Activated CD4-positive, alpha-beta memory T cell treated with anti-CD3 and anti-CD28 coated beads for 36 hours (primary cell): ENCODE data around the gene PIK3R4. TPM values are rescaled to one million over a fixed set of nuclear protein-coding genes. Genes with fewer than 3 reads are reported as not detected.

Experiments
- CTCF ChIA-PET: fragments of 350-600 bp; sonication (Branson Sonifier 250); formaldehyde crosslinking; loops from one replicate; lab custom pipeline; 2021; ENCODE audit warnings: antibody characterized with exemption, inconsistent platforms; lab: Charles Lee
- POLR2A ChIA-PET: fragments of 350-600 bp; sonication (Branson Sonifier 250); formaldehyde crosslinking; loops from one replicate; lab custom pipeline; 2021; ENCODE audit warnings: antibody characterized with exemption; lab: Charles Lee
- DNase-seq: peaks from one replicate; pipeline ENCODE4 v3.0.0-alpha.2; 2020
- H3K27ac Mint-ChIP-seq: one replicate; pipeline ENCODE4 v1.8.0; 2021; ENCODE audit warnings: mixed read lengths
- H3K27me3 Mint-ChIP-seq: one replicate; pipeline ENCODE4 v1.8.0; 2021; ENCODE audit warnings: mixed read lengths
- H3K36me3 Mint-ChIP-seq: one replicate; pipeline ENCODE4 v1.8.0; 2021; ENCODE audit warnings: mixed read lengths
- H3K4me1 Mint-ChIP-seq: one replicate; pipeline ENCODE4 v1.8.0; 2021; ENCODE audit warnings: low read depth, mixed read lengths
- H3K4me3 Mint-ChIP-seq: one replicate; pipeline ENCODE4 v1.8.0; 2021; ENCODE audit warnings: mild to moderate bottlenecking, mixed read lengths
- H3K9me3 Mint-ChIP-seq: one replicate; pipeline ENCODE4 v1.8.0; 2021; ENCODE audit warnings: mixed read lengths
- intact Hi-C: fragments of 100-400 bp; cut with micrococcal nuclease; formaldehyde crosslinking; loops from one replicate; pipeline ENCODE4 v1.15.1; 2023
- total RNA-seq, 2 experiments: library from RNA; stranded (reverse); gene quantifications; one replicate each; pipeline ENCODE4 v1.2.3, GENCODE V29; 2021

The PIK3R4 gene
- total RNA-seq, 2 experiments from 2014 or later, result 28.3 to 28.5 TPM

GRCh38 chr3:130682131-130682530, 64.5 kb downstream of the PIK3R4 start:
- ChIA-PET POLR2A (no interaction called here), CTCF (no interaction called here)
- H3K4me1 Mint-ChIP-seq, result no peaks in the 10 kb centered on the region
- no peak overlapping the region for H3K27ac Mint-ChIP-seq
- peaks cover 44% of the 10 kb centered on the region for H3K36me3 Mint-ChIP-seq
- intact Hi-C loops, result no loop called here
- no peaks in the 10 kb centered on the region for H3K9me3 Mint-ChIP-seq
- H3K27me3 Mint-ChIP-seq, result no peaks in the 10 kb centered on the region
- H3K4me3 Mint-ChIP-seq, result no peak overlapping the region
- no peak for DNase-seq

GRCh38 chr3:130679218-130679617, 67.4 kb downstream of the PIK3R4 start:
- Mint-ChIP-seq H3K36me3 (peaks cover 47% of the 10 kb centered on the region), H3K4me3 (no peak overlapping the region), H3K27ac (no peak overlapping the region), H3K27me3 (no peaks in the 10 kb centered on the region), H3K9me3 (no peaks in the 10 kb centered on the region), H3K4me1 (no peaks in the 10 kb centered on the region)
- CTCF ChIA-PET, result no interaction called here
- no peak for DNase-seq
- POLR2A ChIA-PET, result no interaction called here
- intact Hi-C loops, result no loop called here

GRCh38 chr3:130677343-130677742, 69.3 kb downstream of the PIK3R4 start:
- H3K4me3 Mint-ChIP-seq, result no peak overlapping the region
- no peaks in the 10 kb centered on the region for H3K9me3 Mint-ChIP-seq
- H3K27me3 Mint-ChIP-seq, result no peaks in the 10 kb centered on the region
- H3K36me3 Mint-ChIP-seq, result peaks cover 34% of the 10 kb centered on the region
- intact Hi-C loops, result no loop called here
- CTCF ChIA-PET, result no interaction called here
- no peaks in the 10 kb centered on the region for H3K4me1 Mint-ChIP-seq
- DNase-seq, result no peak
- H3K27ac Mint-ChIP-seq, result no peak overlapping the region
- POLR2A ChIA-PET, result no interaction called here

GRCh38 chr3:130671545-130672312, 74.9 kb downstream of the PIK3R4 start:
- Mint-ChIP-seq H3K27ac (no peak overlapping the region), H3K36me3 (peaks cover 23% of the 10 kb centered on the region), H3K9me3 (no peaks in the 10 kb centered on the region), H3K27me3 (no peaks in the 10 kb centered on the region), H3K4me3 (no peak overlapping the region), H3K4me1 (no peaks in the 10 kb centered on the region)
- intact Hi-C loops, result no loop called here
- POLR2A ChIA-PET, result interaction anchor here (1.5 kb wide), 1 partner anchor 10 kb away, joined by 3 read pairs; no protein-coding TSS in a partner anchor
- DNase-seq, result no peak
- CTCF ChIA-PET, result no interaction called here

- no peaks in the 10 kb centered on the region for H3K27me3 Mint-ChIP-seq
- H3K4me3 Mint-ChIP-seq, result no peak overlapping the region
- no peaks in the 10 kb centered on the region for H3K9me3 Mint-ChIP-seq
- CTCF ChIA-PET, result no interaction called here
- POLR2A ChIA-PET, result no interaction called here
- H3K27ac Mint-ChIP-seq, result no peak overlapping the region
- H3K36me3 Mint-ChIP-seq, result peaks cover 18% of the 10 kb centered on the region
- intact Hi-C loops, result no loop called here
- no peak for DNase-seq
- no peaks in the 10 kb centered on the region for H3K4me1 Mint-ChIP-seq
These were observed 76.9 kb downstream of the PIK3R4 start for GRCh38 chr3:130669740-130670139.

GRCh38 chr3:130663092-130663491, 83.5 kb downstream of the PIK3R4 start:
- Mint-ChIP-seq H3K4me1 (no peaks in the 10 kb centered on the region), H3K4me3 (no peak overlapping the region), H3K27ac (no peak overlapping the region), H3K9me3 (no peaks in the 10 kb centered on the region), H3K27me3 (no peaks in the 10 kb centered on the region), H3K36me3 (peaks cover 6% of the 10 kb centered on the region)
- intact Hi-C loops, result no loop called here
- no peak for DNase-seq
- CTCF ChIA-PET, result no interaction called here
- POLR2A ChIA-PET, result no interaction called here

GRCh38 chr3:130662501-130662996, 84.1 kb downstream of the PIK3R4 start:
- no peak for DNase-seq
- no peaks in the 10 kb centered on the region for H3K27me3 Mint-ChIP-seq
- no peaks in the 10 kb centered on the region for H3K4me1 Mint-ChIP-seq
- ChIA-PET CTCF (no interaction called here), POLR2A (interaction anchor here (0.9 kb wide), 1 partner anchor 9 kb away, joined by 3 read pairs; no protein-coding TSS in a partner anchor)
- H3K36me3 Mint-ChIP-seq, result peaks cover 8% of the 10 kb centered on the region
- intact Hi-C loops, result no loop called here
- H3K4me3 Mint-ChIP-seq, result no peak overlapping the region
- no peaks in the 10 kb centered on the region for H3K9me3 Mint-ChIP-seq
- no peak overlapping the region for H3K27ac Mint-ChIP-seq

- ChIA-PET POLR2A (interaction anchor here (0.9 kb wide), 1 partner anchor 11 kb away, joined by 3 read pairs; no protein-coding TSS in a partner anchor), CTCF (no interaction called here)
- intact Hi-C loops, result no loop called here
- no peak for DNase-seq
- no peaks in the 10 kb centered on the region for H3K9me3 Mint-ChIP-seq
- H3K4me3 Mint-ChIP-seq, result no peak overlapping the region
- H3K4me1 Mint-ChIP-seq, result no peaks in the 10 kb centered on the region
- no peak overlapping the region for H3K27ac Mint-ChIP-seq
- H3K36me3 Mint-ChIP-seq, result peaks cover 5% of the 10 kb centered on the region
- no peaks in the 10 kb centered on the region for H3K27me3 Mint-ChIP-seq
These were observed 85.3 kb downstream of the PIK3R4 start for GRCh38 chr3:130661140-130661891.

- DNase-seq, result no peak
- POLR2A ChIA-PET, result no interaction called here
- Mint-ChIP-seq H3K27me3 (no peaks in the 10 kb centered on the region), H3K36me3 (peaks cover 8% of the 10 kb centered on the region), H3K4me1 (no peaks in the 10 kb centered on the region), H3K4me3 (no peak overlapping the region), H3K27ac (no peak overlapping the region), H3K9me3 (no peaks in the 10 kb centered on the region)
- intact Hi-C loops, result no loop called here
- CTCF ChIA-PET, result no interaction called here
These were observed 86.7 kb downstream of the PIK3R4 start for GRCh38 chr3:130659911-130660310.

- POLR2A ChIA-PET, result no interaction called here
- H3K4me1 Mint-ChIP-seq, result no peaks in the 10 kb centered on the region
- peaks cover 8% of the 10 kb centered on the region for H3K36me3 Mint-ChIP-seq
These were observed 88.0 kb downstream of the PIK3R4 start for GRCh38 chr3:130658678-130659077.

GRCh38 chr3:130656627-130657026, 90.0 kb downstream of the PIK3R4 start:
- no peaks in the 10 kb centered on the region for H3K9me3 Mint-ChIP-seq
- no peaks in the 10 kb centered on the region for H3K27me3 Mint-ChIP-seq
- H3K36me3 Mint-ChIP-seq, result peaks cover 5% of the 10 kb centered on the region
- intact Hi-C loops, result no loop called here
- no peak overlapping the region for H3K4me3 Mint-ChIP-seq
- H3K27ac Mint-ChIP-seq, result no peak overlapping the region
- POLR2A ChIA-PET, result no interaction called here
- DNase-seq, result no peak
- H3K4me1 Mint-ChIP-seq, result no peaks in the 10 kb centered on the region
- CTCF ChIA-PET, result no interaction called here

More at GRCh38 chr3:130658678-130659077, 88.0 kb downstream of the PIK3R4 start:
- no peaks in the 10 kb centered on the region for H3K27me3 Mint-ChIP-seq
- no peaks in the 10 kb centered on the region for H3K9me3 Mint-ChIP-seq
- CTCF ChIA-PET, result no interaction called here
- intact Hi-C loops, result no loop called here
- no peak overlapping the region for H3K4me3 Mint-ChIP-seq
- no peak overlapping the region for H3K27ac Mint-ChIP-seq
- DNase-seq, result no peak

- intact Hi-C loops, result no loop called here
- H3K4me3 Mint-ChIP-seq, result no peak overlapping the region
- no peak overlapping the region for H3K27ac Mint-ChIP-seq
- CTCF ChIA-PET, result no interaction called here
- no peak for DNase-seq
- no peaks in the 10 kb centered on the region for H3K27me3 Mint-ChIP-seq
- H3K36me3 Mint-ChIP-seq, result peaks cover 5% of the 10 kb centered on the region
- no peaks in the 10 kb centered on the region for H3K4me1 Mint-ChIP-seq
- POLR2A ChIA-PET, result no interaction called here
- no peaks in the 10 kb centered on the region for H3K9me3 Mint-ChIP-seq
These were observed 91.7 kb downstream of the PIK3R4 start for GRCh38 chr3:130654921-130655320.
